ENCODE measurements around the gene MAD1L1.

Gene MAD1L1

DNA sequence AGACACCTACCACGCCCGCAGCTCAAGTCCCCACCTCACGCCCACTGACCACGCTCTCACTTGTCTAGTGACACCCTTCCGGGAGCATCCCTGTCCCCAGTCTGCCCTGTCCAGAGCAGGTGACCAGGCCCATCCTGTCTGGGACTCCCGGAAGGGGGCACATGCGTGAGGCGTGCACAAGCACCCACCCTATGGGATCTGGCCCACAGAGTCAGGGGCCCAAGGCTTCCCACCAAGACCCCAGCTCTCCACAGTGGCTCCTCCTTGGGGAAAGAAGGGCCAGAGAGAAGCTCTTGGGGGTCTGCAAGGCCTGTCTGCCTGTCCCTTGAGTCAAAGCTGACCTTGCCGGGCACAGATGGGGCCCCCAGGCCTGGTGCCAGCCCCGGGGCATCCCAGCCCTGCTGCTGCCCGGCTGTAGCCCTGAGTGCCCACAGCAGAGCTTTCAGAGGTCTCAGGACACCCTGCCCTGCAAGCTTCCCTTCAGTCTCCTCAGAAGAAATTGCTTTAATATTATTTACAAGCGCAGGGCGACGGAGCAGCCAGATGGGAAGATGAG lies 367.7 kb downstream of the MAD1L1 start (continued):
- TF ChIP-seq, protein P1, sequence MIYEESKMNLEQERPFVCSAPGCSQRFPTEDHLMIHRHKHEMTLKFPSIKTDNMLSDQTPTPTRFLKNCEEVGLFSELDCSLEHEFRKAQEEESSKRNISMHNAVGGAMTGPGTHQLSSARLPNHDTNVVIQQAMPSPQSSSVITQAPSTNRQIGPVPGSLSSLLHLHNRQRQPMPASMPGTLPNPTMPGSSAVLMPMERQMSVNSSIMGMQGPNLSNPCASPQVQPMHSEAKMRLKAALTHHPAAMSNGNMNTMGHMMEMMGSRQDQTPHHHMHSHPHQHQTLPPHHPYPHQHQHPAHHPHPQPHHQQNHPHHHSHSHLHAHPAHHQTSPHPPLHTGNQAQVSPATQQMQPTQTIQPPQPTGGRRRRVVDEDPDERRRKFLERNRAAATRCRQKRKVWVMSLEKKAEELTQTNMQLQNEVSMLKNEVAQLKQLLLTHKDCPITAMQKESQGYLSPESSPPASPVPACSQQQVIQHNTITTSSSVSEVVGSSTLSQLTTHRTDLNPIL (CRISPR knock-in tag; IDR thresholded peaks at IDR 0.05; ENCODE audit: low read depth), result no peak
- TF ChIP-seq TOX (CRISPR knock-in tag; IDR thresholded peaks at IDR 0.05; ENCODE audit: borderline replicate concordance) (no peak), ZNF565 (CRISPR knock-in tag; conservative IDR thresholded peaks at IDR 0.05; ENCODE audit: low read depth) (no peak), ZC3H10 (CRISPR knock-in tag; IDR thresholded peaks at IDR 0.05) (no peak), ARNTL (CRISPR knock-in tag; IDR thresholded peaks at IDR 0.05; ENCODE audit: borderline replicate concordance, low read depth) (no peak), ZNF70 (CRISPR knock-in tag; IDR thresholded peaks at IDR 0.05) (no peak)

DNA sequence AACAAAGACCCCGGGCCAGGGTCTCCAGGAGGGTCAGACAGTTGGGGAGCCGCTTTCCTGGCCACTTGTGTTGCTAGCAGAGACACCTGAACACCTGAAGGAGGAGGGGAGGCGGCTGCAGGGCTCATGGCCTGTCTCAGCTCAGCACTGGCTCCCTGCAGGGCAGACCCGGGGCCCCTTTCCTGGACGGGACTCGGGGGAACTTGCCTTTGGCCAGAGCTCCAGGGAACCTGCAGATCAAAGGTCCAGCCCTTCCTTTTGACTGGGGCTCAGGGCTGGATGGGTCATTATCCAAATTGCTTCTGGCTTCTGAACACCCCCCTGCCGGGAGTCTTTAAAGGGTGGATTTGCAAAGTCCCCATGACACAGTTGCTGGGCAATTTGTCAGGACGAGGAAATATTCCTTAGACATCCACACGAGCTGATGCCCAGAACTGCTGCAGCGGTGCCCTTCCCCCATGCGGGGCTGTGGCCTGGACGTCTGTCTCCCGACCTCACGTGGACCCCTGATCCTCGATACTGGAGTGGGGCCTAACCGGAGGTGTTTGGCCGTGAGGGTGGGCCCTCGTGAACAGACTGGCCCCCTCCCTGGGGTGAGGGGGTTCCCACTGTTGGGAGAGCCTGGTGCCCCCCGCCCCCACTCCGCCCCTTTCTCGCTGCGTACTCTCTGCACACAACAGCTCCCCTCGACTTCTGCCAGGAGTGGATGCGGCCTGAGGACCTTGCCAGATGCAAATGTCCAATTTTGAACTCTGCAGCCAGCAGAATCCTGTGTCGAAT lies 368.4 kb downstream of the MAD1L1 start:
- no peak for TF ChIP-seq GLIS3 (CRISPR knock-in tag; IDR thresholded peaks at IDR 0.05)
- TF ChIP-seq, protein P2, sequence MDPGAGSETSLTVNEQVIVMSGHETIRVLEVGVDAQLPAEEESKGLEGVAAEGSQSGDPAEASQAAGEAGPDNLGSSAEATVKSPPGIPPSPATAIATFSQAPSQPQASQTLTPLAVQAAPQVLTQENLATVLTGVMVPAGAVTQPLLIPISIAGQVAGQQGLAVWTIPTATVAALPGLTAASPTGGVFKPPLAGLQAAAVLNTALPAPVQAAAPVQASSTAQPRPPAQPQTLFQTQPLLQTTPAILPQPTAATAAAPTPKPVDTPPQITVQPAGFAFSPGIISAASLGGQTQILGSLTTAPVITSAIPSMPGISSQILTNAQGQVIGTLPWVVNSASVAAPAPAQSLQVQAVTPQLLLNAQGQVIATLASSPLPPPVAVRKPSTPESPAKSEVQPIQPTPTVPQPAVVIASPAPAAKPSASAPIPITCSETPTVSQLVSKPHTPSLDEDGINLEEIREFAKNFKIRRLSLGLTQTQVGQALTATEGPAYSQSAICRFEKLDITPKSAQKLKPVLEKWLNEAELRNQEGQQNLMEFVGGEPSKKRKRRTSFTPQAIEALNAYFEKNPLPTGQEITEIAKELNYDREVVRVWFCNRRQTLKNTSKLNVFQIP (CRISPR knock-in tag; IDR thresholded peaks at IDR 0.05; ENCODE audit: borderline replicate concordance, low read depth), result no peak
- TF ChIP-seq ZNF8 (CRISPR knock-in tag; IDR thresholded peaks at IDR 0.05), result no peak
- no peak for TF ChIP-seq CSDC2 (CRISPR knock-in tag; IDR thresholded peaks at IDR 0.05)
- TF ChIP-seq BACH2 (CRISPR knock-in tag; IDR thresholded peaks at IDR 0.05; ENCODE audit: borderline replicate concordance), result no peak
- no peak for TF ChIP-seq TCF4 (CRISPR knock-in tag; IDR thresholded peaks at IDR 0.05; ENCODE audit: borderline replicate concordance)
- TF ChIP-seq ZFP30 (CRISPR knock-in tag; IDR thresholded peaks at IDR 0.05), result no peak
- TF ChIP-seq ZFP3 (CRISPR knock-in tag; IDR thresholded peaks at IDR 0.05), result no peak
- no peak for TF ChIP-seq ARNTL (CRISPR knock-in tag; IDR thresholded peaks at IDR 0.05; ENCODE audit: borderline replicate concordance, low read depth)
- TF ChIP-seq SNAI2 (CRISPR knock-in tag; IDR thresholded peaks at IDR 0.05), result no peak
- TF ChIP-seq, protein P3, sequence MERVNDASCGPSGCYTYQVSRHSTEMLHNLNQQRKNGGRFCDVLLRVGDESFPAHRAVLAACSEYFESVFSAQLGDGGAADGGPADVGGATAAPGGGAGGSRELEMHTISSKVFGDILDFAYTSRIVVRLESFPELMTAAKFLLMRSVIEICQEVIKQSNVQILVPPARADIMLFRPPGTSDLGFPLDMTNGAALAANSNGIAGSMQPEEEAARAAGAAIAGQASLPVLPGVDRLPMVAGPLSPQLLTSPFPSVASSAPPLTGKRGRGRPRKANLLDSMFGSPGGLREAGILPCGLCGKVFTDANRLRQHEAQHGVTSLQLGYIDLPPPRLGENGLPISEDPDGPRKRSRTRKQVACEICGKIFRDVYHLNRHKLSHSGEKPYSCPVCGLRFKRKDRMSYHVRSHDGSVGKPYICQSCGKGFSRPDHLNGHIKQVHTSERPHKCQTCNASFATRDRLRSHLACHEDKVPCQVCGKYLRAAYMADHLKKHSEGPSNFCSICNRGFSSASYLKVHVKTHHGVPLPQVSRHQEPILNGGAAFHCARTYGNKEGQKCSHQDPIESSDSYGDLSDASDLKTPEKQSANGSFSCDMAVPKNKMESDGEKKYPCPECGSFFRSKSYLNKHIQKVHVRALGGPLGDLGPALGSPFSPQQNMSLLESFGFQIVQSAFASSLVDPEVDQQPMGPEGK (CRISPR knock-in tag; IDR thresholded peaks at IDR 0.05; ENCODE audit: borderline replicate concordance), result no peak
- TF ChIP-seq PPARA (CRISPR knock-in tag; IDR thresholded peaks at IDR 0.05; ENCODE audit: borderline replicate concordance), result no peak
- no peak for TF ChIP-seq ZNF70 (CRISPR knock-in tag; IDR thresholded peaks at IDR 0.05)
- TF ChIP-seq, protein P4, sequence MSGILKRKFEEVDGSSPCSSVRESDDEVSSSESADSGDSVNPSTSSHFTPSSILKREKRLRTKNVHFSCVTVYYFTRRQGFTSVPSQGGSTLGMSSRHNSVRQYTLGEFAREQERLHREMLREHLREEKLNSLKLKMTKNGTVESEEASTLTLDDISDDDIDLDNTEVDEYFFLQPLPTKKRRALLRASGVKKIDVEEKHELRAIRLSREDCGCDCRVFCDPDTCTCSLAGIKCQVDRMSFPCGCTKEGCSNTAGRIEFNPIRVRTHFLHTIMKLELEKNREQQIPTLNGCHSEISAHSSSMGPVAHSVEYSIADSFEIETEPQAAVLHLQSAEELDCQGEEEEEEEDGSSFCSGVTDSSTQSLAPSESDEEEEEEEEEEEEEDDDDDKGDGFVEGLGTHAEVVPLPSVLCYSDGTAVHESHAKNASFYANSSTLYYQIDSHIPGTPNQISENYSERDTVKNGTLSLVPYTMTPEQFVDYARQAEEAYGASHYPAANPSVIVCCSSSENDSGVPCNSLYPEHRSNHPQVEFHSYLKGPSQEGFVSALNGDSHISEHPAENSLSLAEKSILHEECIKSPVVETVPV (CRISPR knock-in tag; IDR thresholded peaks at IDR 0.05), result no peak
- no peak for TF ChIP-seq TOX (CRISPR knock-in tag; IDR thresholded peaks at IDR 0.05; ENCODE audit: borderline replicate concordance)
- TF ChIP-seq ESRRG (CRISPR knock-in tag; IDR thresholded peaks at IDR 0.05), result no peak
- no peak for TF ChIP-seq ISL1 (CRISPR knock-in tag; IDR thresholded peaks at IDR 0.05)
- no peak for TF ChIP-seq OSR1 (CRISPR knock-in tag; IDR thresholded peaks at IDR 0.05)
- TF ChIP-seq, protein P1 (CRISPR knock-in tag; IDR thresholded peaks at IDR 0.05; ENCODE audit: low read depth), result no peak
- ATAC-seq, result no peak

All from SK-N-SH treated with all-trans-retinoic acid at 6 μM for 48 hours (cell line).